Heart left ventricle (tissue), 16 donors: ENCODE data around the gene RBMS1. TPM values are rescaled to one million over a fixed set of nuclear protein-coding genes. Genes with fewer than 3 reads are reported as not detected.

Experiments
- ATAC-seq, 4 donors: fragments of 200-7000 bp; cut with Tn5 transposase; one replicate each; pipeline ENCODE4 v1.9.1; 2020 to 2022; ENCODE audit warnings: moderate library complexity in 4 of 4, mild to moderate bottlenecking in 3 of 4, moderate number of reproducible peaks in 1 of 4
- DNase-seq, 5 donors: peaks; one replicate each; pipeline ENCODE4 v3.0.0-alpha.2; 2020
- H3K27ac ChIP-seq, 12 donors: fragments of 200-600 bp; sonication (generic) in 4 of 12; one replicate each; pipeline versions ENCODE4 v1.5.0 to v1.8.0; 2016 to 2022; ENCODE audit warnings: mild to moderate bottlenecking in 2 of 12
- H3K27me3 ChIP-seq, 9 donors: fragments of 200-600 bp; sonication (generic) in 2 of 9; one replicate each; pipeline versions ENCODE4 v1.5.1 to v1.8.0; 2016 to 2022; ENCODE audit warnings: mild to moderate bottlenecking in 3 of 9
- H3K36me3 ChIP-seq, 9 donors: fragments of 200-600 bp; sonication (generic) in 2 of 9; one replicate each; pipeline versions ENCODE4 v1.5.0 to v1.8.0; 2018 to 2022; ENCODE audit warnings: mild to moderate bottlenecking in 2 of 9
- H3K4me1 ChIP-seq, 12 donors: fragments of 200-600 bp; sonication (generic) in 4 of 12; one replicate each; pipeline versions ENCODE4 v1.5.0 to v1.8.0; 2016 to 2022; ENCODE audit warnings: mild to moderate bottlenecking in 3 of 12
- H3K4me3 ChIP-seq, 12 donors: fragments of 200-600 bp; sonication (generic) in 4 of 12; one replicate each; pipeline versions ENCODE4 v1.5.0 to v1.8.0; 2017 to 2022; ENCODE audit warnings: mild to moderate bottlenecking in 9 of 12, moderate library complexity in 4 of 12
- H3K9me3 ChIP-seq, 12 donors: fragments of 200-600 bp; sonication (generic) in 4 of 12; one replicate each; pipeline versions ENCODE4 v1.5.0 to v1.8.0; 2016 to 2022; ENCODE audit warnings: mild to moderate bottlenecking in 1 of 12
- CTCF ChIP-seq, 12 donors: fragments of 200-600 bp; sonication (generic) in 4 of 12; IDR thresholded peaks; one replicate each; pipeline versions ENCODE4 v1.5.0 to v1.8.0; 2018 to 2022; ENCODE audit warnings: antibody characterized with exemption in 12 of 12, mild to moderate bottlenecking in 5 of 12
- POLR2A ChIP-seq, 2 donors: fragments of 450-650 bp; IDR thresholded peaks; one replicate each; pipeline ENCODE4 v1.6.1; 2017; ENCODE audit warnings: antibody characterized with exemption in 2 of 2, mild to moderate bottlenecking in 2 of 2, moderate library complexity in 2 of 2
- WGBS, 4 donors: extraction: QIAGEN DNeasy Blood & Tissue Kit in 2 of 4; methylation state at CpG; one replicate each; pipeline versions ENCODE4 v1.1.5 to v1.1.7; 2013 to 2018; 5-methylcytosine and 5-hydroxymethylcytosine counted together
- intact Hi-C, 10 donors: fragments of 100-400 bp; cut with DNase I; formaldehyde crosslinking; loops; one replicate each; pipeline versions ENCODE4 v1.11.1 to v1.14.2; 2022
- polyA plus RNA-seq, 2 donors: library from polyadenylated mRNA; stranded (reverse); fragments of 200-250 nt; gene quantifications; one replicate each; pipeline ENCODE4 v1.2.3, GENCODE V29; 2013
- total RNA-seq, 9 donors: library from RNA; depleted of rRNA in 2 of 9; stranded (reverse); fragments of >200 nt in 2 of 9; fragmentation: NEBNext Ultra II Directional in 3 of 9; extraction: Animal tissue kit (Norgen Biotek cat#: 25700) in 3 of 9; gene quantifications; one replicate each; pipeline versions ENCODE4 v1.1.0 to v1.2.4, GENCODE V29; 2016 to 2023
- donor health status: ischemic (EF 13 %, LVEDD 7.1; RV severe dilation, severe dysfunction).
- donor health status: healthy with polysubstance abuse.
- donor health status: DM: no; HTN: yes; CAD: no.
- donor health status: DM: no; HTN: no; CAD: no.
- donor health status: ischemic (EF 25% LVEDD 6.9; RV normal size, moderate dysfunction).
- donor health status: ischemic (EF 25% LVEDD 5.7; RV mildly dilated, moderate dysfunction).
- donor health status: healthy.
- donor health status: DM: yes; HTN: yes; CAD: no.
- donor health status: ischemic (EF 35%, LVEDD 5.7; RV mildly dilated, moderate dysfunction).
- donor health status: nonischemic (EF 11% LVEDD 7.7; RV severe dilation, severe dysfunction).
- donor health status: DM: yes; HTN: yes; CAD: no.
- donor health status: PGD.
- donor health status: ischemic (EF 29% LVEDD 5.4; RV normal size, mild dysfunction).
- donor health status: nonischemic (EF 23%, LVEDD 6.1; RV moderate dilation, normal function).

RBMS1 gene
- total and polyA plus RNA-seq, 11 donors: 32.4 to 102 (median 52.6) TPM

GRCh38 chr2:160516547-160517365 is 23.1 kb upstream of the RBMS1 start:
- ATAC-seq (peak in 2 of 4 donors; percentile 27 to 60), DNase-seq (no peak)
- 66 to 74% (median 68%) methylated on average over 10 of the region's 10 CpGs for WGBS, 4 donors
- TF ChIP-seq CTCF (IDR thresholded peaks at IDR 0.05): no peak
- TF ChIP-seq POLR2A (IDR thresholded peaks at IDR 0.05): no peak
- Histone ChIP-seq H3K36me3 (no peaks in the 10 kb centered on the region), H3K4me3 (no peak overlapping the region), H3K4me1 (peaks cover 0 to 25% (median 0%) of the 10 kb centered on the region in 12 donors), H3K27ac (peak overlapping the region in 2 of 12 donors; percentile 7 to 18), H3K9me3 (no peaks in the 10 kb centered on the region), H3K27me3 (no peaks in the 10 kb centered on the region)
- intact Hi-C loops: loop anchor here in 1 of 10 donors (5.0 kb wide), 1 partner anchor 406 kb away; no protein-coding TSS in a partner anchor

- 69 to 77% (median 73%) methylated on average over 1 of the region's 1 CpG for WGBS, 4 donors
- Histone ChIP-seq H3K9me3 (no peaks in the 10 kb centered on the region), H3K4me1 (peaks cover 0 to 30% (median 2%) of the 10 kb centered on the region in 12 donors), H3K27me3 (no peaks in the 10 kb centered on the region), H3K36me3 (no peaks in the 10 kb centered on the region), H3K4me3 (no peak overlapping the region), H3K27ac (no peak overlapping the region)
- intact Hi-C loops: loop anchor here in 1 of 10 donors (5.0 kb wide), 1 partner anchor 407 kb away; no protein-coding TSS in a partner anchor
- ATAC-seq: no peak
- no peak for DNase-seq
- no peak for TF ChIP-seq CTCF (IDR thresholded peaks at IDR 0.05)
- no peak for TF ChIP-seq POLR2A (IDR thresholded peaks at IDR 0.05)
Measured at GRCh38 chr2:160515120-160515519, 21.5 kb upstream of the RBMS1 start.

- H3K4me3 ChIP-seq: no peak overlapping the region
- 34 to 57% (median 43%) methylated on average over 4 of the region's 4 CpGs for WGBS, 4 donors
- peak overlapping the region in 8 of 12 donors; percentile 12 to 84 (median 60) for H3K27ac ChIP-seq
- no peak for TF ChIP-seq POLR2A (IDR thresholded peaks at IDR 0.05)
- no peak for TF ChIP-seq CTCF (IDR thresholded peaks at IDR 0.05)
- ATAC-seq (peak; percentile 62 to 92 (median 80)), DNase-seq (peak in 3 of 5 donors; percentile 23 to 33 (median 32))
- H3K4me1 ChIP-seq: peaks cover 0 to 30% (median 2%) of the 10 kb centered on the region in 12 donors
- intact Hi-C loops: no loop called here
- H3K27me3 ChIP-seq: no peaks in the 10 kb centered on the region
- no peaks in the 10 kb centered on the region for H3K36me3 ChIP-seq
- H3K9me3 ChIP-seq: no peaks in the 10 kb centered on the region
Measured at GRCh38 chr2:160513120-160513519, 19.5 kb upstream of the RBMS1 start.

GRCh38 chr2:160512491-160512890 is 18.9 kb upstream of the RBMS1 start:
- Histone ChIP-seq H3K27ac (peak overlapping the region in 9 of 12 donors; percentile 12 to 84 (median 59)), H3K4me1 (peaks cover 0 to 24% (median under 1%) of the 10 kb centered on the region in 12 donors), H3K36me3 (no peaks in the 10 kb centered on the region), H3K4me3 (no peak overlapping the region), H3K9me3 (no peaks in the 10 kb centered on the region), H3K27me3 (no peaks in the 10 kb centered on the region)
- 73 to 87% (median 82%) methylated on average over 4 of the region's 4 CpGs for WGBS, 4 donors
- no peak for TF ChIP-seq CTCF (IDR thresholded peaks at IDR 0.05)
- TF ChIP-seq POLR2A (IDR thresholded peaks at IDR 0.05): no peak
- peak in 1 of 4 donors; percentile 11 for ATAC-seq
- no peak for DNase-seq
- intact Hi-C loops: no loop called here
